NCI-H226 (cell line): Measurements from ENCODE around the gene ADCY7.

Experiments
- DNase-seq: peaks from one replicate; pipeline ENCODE4 v3.0.0-alpha.2; 2015

Gene ADCY7

DNA sequence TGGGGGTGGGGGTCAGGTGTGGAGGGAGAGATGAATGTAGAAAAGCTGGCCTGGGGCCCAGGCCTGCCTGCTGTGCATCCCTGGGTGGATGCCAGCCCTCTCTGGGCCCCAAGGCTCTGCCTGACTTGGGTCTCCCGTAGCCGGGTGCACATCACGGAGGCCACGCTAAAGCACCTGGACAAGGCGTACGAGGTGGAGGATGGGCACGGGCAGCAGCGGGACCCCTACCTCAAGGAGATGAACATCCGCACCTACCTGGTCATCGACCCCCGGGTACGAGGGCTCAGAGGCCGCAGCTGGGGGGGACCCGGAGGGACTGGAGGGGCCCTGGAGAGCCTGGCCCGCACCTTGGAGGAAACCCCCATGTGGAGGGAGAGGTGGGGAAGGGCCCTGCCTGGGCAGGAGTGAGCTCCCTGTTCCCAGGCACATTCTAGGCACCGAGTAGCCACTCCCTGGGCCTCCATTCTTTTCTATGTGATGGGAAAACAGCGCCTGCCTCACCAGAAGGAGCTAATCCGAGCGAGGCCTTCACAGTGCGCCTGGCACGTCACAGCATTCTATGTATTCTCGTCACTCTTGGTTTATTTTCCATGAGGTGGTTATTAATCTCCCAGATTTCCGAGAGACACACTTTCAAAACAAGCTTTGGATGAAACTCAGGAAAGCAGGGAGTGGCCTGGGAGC lies 34.7 kb downstream of the ADCY7 start:
- DNase-seq, result no peak

DNA sequence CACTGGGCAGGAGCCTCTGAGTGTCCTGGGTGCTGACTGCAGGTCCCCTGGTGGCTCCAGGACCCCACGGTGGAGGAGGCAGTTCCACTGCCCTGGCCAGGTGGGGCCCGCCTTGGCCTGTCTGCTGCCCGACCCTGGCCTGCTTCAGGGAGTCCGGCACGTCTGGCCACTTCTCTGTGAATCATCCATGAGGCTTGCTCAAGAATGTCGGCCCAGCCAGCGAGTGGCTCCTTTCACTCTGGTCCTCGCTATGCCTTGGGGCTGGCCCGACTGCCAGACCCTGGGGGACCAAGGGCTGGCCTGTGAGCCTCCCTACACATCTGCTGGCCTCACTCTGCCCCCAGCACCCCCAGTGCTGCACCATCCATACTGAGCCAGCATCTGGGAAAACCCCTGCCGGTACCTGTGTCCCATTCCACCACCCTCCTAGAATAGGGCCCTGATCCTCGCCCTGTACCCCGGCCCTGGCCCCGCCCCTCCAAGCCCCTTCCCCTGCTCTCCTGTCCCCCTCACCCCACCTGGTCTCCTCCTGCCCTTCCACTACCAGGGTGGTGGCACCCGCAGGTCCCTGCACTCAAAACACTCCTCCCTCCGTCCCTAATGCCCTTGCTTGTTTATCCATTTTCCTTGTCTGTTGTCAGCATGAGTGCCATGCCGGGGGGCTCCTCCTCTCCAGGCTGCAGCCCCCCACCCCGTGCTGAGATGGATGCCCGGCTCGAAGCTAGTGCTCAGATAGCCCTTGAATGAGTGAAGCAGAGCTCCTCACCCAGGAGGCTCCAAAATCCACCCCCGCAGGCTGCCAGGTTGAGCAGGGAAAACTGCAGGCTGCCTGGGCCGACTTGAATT lies 35.5 kb downstream of the ADCY7 start:
- DNase-seq, result peak; percentile 76

DNA sequence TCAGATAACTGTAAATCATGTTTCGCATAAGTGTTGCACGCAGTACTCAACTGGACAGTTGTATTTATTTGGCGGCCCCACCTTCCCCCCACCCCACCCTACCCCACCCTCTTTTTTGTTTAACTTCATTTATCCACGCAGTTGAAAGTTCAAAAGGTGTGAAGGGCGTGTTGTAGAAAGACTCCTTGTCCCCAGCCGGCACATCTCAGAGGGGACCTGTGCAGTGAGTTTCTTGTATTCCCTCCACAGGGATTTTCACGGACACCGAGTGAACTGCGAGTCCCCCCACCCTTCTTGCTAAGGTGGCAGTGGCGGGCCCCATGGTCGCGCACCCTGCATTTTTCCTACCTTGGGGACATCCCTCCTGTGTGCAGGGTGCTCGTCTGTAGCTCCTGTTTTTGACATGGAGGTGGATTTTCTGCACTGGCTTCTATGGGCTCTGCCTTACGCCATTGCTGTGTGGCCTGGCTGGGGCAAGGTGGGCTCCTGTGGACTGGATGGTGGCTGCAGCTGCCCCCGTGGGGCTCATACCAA lies 36.2 kb downstream of the ADCY7 start:
- DNase-seq, result no peak

DNA sequence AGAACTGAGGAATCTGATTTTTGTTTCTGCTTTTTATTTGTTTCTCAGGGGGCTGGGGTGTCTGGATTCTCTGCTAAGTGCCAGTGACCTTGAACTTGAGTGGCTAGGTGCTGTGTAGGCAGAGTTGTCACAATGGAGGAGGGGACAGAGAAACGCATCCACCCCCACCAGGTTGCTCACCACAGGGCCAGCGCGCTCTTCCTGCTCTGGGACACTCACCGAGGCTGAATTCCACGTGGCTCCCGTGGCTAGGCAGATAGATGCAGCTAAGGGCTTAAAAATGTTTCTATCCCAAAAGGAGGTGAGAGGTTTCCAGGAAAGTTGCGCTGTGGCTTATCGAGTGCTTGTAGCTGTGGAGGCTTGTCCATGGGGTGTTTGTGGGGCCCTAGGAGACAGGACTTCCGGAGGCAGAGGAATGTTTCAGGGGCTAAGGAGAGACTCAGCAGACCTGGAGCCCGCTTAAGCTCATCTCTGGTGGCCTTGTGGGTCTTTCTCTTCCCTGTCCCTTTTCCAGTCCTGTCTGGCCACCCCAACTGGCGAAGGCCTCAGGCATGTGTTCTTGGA lies 36.8 kb downstream of the ADCY7 start:
- DNase-seq, result peak; percentile 27

DNA sequence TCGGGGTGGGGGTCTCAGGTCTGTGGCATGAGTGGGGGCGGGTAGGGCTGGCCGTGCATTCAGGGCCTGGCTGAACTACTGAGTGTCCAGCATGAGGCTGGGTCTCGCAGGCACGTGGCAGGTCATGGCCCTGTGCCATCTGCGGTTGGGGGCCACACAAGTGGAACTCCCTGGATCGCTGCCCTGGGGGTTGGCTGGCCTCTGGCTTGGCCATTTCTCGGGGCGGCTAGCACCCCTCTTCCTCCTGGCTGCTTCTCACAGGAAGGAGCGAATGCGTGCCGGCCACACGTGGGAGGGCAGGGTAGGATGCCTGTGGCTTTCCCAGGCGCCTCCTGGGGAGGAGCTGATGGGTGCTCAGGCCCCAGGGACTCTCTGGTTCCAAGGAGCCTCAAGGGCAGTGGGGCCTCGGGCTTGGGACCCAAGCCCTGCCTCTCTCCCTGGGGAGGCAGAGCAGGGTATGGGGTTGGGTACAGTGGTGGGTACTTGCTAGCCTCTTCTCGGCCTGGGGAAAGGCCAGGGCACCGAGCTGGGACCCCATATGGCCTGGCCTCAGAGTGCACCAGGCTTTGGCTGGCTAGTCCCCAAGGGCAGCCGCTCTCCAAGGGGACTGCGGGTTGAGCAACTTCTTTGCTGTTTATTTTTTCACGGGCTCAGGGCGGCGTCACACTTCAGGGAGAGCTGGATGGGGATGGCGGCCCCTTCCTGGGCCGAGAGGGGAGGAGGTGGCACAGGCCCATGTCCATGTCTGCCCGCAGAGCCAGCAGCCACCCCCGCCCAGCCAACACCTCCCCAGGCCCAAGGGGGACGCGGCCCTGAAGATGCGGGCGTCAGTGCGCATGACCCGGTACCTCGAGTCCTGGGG lies 37.5 kb downstream of the ADCY7 start:
- peak; percentile 93 for DNase-seq

DNA sequence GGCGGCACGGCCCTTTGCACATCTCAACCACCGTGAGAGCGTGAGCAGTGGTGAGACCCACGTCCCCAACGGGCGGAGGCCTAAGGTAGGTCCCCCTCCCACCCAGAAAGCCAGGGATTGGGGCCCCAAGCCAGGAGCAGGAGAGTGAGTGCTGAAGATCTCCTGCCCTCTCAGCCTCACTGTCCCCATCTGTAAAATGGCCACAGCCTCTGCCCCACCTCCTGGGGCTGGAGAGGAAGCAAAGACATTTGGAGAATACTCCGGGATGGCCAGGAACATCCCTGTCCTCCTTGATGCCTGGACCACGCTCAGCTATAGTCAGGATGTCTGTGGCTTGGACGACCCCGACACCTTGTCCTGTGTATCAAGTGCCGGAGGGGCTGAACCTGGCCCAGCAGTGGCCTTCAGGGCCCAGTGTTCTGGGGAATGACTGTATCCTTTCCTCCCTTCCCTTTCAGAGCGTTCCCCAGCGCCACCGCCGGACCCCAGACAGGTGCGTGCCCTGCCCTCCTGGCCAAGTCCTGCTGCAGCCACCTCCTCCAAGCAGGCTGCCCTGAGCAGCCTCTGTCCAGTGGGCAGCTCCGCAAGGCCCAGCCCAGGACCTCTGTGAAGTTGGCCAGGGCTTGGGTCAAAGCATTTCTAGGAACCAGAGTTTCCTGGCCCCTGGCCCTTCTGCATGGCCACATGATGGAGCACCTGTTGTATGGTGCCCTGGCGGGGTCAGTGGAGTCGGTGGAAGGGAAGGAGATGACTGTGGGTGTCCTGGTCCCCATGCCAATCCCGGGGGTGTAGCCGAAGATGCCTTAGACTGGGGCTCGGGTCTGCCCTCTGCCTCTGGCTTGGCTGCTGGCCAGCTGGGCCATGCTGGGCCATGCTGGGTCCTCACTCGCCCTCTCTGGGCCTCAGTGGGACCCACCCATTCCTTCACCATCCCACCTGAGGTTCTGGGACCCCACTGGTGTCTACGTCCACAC lies 38.4 kb downstream of the ADCY7 start:
- no peak for DNase-seq

DNA sequence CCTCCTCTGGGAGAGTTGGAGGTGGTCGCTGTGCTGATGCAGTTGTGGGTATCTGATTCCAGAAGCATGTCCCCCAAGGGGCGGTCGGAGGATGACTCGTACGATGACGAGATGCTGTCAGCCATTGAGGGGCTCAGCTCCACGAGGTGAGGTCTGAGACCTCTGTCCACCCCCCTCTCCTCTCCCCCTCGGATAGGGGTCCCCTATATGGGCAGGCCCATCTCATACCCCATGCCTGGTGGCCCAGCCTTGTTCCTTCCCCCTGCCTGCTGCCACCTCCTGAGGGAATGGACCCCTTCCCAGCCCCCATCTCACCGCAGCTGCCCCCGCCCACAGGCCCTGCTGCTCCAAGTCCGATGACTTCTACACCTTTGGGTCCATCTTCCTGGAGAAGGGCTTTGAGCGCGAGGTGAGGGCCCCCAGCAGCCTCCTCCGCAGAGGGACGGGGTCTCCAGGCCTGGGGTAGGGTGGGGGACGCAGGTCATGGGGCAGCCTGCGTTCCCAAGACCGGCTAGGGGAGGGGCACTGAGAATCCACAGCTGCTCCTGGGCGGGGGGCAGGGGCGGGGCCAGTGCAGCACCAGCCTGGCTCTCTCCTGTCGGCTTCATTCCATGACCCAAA lies 39.2 kb downstream of the ADCY7 start:
- DNase-seq, result no peak

DNA sequence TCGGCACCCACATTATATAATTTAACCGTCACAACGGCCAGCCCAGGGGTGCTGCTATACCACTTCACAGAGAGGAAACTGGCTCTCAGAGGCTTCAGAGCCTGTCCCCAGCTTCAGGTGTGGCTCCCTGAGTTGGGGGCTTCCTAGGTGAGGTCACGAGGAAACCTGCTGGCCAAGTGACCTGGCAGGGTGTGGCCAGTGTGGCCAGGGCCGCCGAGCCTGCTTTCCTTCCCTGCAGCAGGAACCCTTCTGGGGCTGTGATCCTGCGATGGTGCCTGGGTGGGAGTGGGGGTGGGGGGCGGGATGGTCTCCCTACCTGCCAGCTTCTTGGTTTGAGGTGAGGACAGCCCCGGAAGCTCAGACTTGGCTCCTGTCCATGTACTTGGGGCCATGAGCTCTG lies 39.9 kb downstream of the ADCY7 start:
- no peak for DNase-seq

DNA sequence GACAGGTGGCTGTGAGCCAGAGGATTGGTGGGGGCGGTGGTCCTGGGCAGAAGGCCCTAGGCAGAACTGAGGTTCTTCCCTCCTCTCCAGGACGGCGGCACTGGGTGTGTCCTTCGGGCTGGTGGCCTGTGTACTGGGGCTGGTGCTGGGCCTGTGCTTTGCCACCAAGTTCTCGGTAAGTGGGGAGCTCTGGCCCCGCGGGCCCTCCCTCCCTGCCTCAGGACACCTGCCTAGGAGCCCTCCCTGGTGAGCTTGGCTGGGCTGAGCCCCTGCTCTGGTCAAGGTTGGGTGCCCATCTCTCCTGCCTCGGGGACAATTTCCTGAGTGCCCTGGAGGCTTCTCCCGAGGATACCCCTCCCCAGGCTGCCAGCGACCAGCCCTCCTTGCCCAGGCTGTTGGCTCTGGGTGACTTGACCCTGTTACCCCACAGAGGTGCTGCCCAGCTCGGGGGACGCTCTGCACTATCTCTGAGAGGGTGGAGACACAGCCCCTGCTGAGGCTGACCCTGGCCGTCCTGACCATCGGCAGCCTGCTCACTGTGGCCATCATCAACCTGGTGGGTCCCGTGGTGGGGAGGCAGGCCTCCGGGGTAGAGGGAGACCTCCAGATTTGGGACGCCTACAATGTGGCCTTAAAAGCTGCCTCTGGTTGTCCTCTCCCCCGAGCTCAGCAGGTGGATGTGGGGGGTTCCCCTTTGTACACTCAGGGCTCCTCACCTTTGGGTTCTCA lies 42.0 kb downstream of the ADCY7 start:
- no peak for DNase-seq

DNA sequence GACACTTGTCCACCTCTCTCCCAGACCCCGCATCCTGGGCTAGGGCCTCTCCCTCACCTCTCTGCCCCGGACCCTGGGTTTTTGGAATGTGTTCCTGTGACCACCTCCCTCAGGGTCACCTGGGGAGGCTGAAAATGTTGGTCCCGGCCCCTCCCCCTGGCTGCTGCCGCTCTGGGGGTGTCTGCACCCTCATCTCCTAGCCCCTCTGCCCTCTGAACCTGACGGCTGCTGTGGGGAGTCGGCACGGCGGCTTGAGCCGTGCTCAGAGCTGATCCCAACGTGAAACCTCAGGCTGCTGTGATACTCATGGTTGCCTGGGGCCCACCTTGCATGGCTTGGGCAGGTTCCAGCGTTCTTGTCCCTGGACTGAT lies 42.8 kb downstream of the ADCY7 start:
- no peak for DNase-seq

DNA sequence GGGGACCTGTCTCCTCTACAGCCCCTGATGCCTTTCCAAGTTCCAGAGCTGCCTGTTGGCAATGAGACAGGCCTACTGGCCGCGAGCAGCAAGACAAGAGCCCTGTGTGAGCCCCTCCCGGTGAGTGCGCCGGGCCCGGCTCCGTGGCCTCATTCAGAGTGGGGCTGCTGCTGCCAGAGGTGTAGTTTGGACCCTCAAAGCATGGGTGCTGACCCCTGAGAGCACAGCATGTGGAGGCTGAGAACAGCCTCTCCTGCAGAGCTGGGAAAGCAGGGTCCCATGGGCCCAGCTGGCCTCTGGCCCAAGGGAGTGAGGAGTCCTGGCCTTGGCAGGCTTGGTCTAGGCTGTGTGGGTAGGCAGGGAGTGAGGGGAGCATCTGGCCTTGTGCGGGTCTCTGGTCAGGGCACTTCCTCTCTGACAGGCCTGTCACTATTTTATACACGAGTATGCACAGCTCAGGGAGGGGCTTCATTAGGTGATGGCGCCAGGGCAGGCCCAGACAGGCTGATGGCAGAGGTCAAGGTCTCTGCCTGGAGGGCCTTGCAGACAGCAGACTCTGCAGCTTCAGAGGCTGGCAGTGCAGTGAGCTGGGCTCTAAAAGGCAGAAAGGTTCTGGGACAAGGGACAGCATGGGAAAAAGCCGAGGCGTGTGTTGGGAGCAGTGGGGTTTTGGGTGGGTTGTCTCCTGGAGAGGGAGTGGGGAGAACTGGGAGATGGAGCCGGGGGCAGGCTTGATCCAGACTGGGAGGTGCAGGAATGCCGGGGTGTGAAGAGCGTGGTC lies 43.4 kb downstream of the ADCY7 start:
- DNase-seq, result no peak

DNA sequence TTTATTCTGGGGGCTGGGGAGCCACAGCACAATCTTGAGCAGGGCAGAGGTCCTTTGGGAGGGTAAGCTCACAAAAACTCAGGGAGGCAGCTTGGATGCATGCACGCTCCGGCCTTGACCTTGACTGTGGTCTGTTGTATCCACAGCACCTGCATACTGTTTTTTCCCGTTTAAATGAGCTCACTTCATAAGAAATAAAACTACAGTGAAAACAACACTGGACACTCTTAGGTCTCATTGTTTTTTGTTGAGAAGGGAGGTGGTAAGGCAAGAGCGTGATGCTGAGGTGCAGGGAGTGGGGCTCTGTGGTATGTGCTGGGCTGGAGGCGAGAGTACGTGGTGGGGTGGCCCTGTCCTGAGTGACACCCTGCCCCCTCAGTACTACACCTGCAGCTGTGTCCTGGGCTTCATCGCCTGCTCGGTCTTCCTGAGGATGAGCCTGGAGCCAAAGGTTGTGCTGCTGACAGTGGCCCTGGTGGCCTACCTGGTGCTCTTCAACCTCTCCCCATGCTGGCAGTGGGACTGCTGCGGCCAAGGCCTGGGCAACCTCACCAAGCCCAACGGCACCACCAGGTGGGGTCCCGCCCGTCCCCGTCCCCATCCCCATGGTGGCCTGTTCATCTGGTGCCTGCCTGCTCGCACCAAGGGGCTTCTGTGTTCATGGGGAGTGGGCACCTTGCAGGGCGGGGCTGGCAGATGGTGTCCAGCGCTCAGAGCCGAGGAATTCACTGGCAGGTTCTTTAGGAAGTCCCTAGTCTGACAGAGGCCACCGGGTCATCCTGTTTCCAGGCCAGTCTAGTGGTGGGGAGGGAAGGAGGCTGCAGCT lies 44.2 kb downstream of the ADCY7 start:
- no peak for DNase-seq

DNA sequence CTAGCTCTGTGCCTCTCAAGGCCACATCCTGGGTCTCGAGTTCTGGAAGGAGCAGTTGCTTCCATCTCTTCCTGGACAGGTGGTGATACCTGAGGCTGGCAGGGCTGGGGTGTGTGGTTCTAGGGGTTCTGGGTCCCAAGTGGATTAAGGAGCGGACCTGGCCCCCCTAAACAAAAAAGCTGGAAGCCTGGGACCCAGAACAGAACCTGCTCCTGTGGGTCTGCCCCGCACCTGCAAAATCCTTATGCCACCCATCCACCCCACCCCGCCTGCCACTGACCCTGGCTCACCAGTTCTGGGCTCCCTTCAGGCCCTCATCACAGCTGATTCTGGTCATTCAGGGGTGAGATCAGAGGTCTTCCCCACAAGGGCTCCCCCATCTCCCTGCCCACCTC lies 44.8 kb downstream of the ADCY7 start:
- DNase-seq, result no peak

DNA sequence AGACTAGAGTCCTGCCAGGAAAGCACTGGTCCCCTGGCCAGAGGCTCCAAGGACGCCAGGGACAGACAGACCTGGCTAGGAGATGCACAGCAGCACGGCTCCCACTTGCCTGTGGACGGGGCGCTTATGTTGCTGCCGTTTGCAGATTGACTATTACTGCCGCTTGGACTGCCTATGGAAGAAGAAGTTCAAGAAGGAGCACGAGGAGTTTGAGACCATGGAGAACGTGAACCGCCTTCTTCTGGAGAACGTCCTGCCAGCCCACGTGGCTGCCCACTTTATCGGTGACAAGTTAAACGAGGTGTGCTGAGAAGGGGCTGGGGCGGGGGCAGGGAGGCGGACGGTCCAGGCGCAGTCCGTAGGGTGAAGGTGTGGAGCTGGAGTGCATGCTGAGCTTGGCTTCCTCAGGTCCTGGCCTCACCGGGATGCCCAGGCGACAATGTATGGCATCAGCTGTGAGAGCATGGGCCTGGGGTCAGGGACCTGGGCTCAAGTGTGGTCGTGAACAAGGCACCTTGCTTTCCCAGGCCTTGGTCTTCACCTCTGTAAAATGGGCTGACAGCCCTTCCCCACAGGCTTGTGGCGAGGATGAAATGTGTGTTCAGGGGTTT lies 45.6 kb downstream of the ADCY7 start:
- DNase-seq, result no peak

DNA sequence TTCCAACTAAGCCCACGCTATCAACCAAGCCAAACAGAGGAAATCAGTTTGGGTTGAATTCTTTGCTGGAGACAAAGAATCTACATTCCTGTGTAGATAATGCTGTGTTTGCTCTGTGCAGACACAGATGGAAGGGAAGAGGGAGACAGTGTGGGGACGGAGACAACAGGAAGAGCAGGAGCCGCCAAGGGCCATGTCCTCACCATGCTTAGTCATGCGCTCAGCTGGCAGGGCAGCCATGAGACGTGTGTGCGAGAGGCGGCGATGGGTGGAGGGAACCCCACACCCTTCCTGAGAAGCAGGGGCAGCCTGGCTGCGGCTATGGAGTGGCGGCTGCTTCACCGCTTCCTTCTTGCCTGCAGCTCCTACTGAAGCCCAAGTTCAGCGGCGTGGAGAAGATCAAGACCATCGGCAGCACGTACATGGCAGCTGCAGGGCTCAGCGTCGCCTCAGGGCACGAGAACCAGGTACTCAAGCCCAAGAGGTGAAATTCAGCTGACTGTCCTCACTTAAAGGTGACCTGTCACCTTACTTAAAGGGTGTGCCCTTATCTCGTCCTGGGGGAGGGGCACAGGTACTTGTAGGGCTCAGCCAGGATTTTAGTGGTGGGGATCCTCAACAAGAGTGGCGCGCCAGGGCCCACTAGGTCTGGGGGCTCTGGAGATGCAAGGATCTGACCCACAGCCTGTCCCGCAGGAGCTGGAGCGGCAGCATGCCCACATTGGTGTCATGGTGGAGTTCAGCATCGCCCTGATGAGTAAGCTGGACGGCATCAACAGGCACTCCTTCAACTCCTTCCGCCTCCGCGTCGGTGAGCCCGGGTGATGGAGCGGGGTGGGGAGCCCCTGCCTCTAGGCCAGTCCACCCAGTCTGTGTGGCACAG lies 47.5 kb downstream of the ADCY7 start:
- no peak for DNase-seq

DNA sequence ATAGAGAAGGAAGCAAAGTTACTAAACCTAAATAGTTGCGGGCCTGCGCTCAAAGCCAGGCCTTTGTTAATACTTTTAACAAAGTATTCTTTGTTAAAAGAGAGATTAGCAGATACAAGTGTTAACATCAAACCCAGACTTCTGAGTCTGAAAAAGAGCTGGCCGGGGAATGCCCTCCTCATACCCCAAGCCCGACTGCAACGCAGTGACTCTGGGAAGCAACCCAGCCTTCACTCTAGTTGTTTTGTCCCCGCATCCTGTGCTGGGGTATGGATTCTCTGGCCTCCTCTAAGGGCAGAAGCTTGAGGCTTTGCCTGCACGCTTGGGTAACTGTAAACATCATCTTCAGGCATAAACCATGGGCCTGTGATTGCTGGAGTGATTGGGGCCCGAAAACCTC lies 48.3 kb downstream of the ADCY7 start:
- no peak for DNase-seq

DNA sequence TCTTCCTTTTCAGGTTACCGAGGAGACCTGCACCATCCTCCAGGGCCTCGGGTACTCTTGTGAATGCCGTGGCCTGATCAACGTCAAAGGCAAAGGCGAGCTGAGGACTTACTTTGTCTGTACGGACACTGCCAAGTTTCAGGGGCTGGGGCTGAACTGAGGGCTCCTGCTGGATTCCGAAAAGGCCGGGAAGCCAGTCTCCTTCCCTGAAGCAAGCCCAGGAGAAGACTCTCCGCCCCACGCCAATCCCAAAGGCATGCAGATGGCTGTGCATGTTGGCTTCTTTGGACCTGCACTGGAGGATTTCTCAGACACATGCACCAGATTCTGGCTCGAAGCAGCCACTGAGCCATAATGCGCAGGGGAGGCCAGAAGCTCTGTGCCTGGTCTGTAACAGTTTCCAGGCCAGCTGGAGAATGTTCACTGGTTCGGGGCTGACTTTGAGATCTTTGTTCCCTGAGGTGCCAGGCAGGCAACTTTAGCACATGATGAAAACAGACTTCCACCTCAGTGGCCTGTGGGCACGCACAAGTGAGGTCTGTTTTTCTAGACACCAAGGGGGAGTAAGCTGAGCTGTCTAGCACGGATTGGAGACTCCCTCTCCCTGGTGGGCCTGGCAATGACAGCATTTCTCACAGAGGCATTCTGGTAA lies 49.1 kb downstream of the ADCY7 start:
- DNase-seq, result no peak
